ENCODE measurements around the gene PPP1R9B. TPM values are rescaled to one million over a fixed set of nuclear protein-coding genes. Genes with fewer than 3 reads are reported as not detected.

Gene PPP1R9B
- total RNA-seq, 1 experiment from 2014 or later, result 40.6 TPM

DNA sequence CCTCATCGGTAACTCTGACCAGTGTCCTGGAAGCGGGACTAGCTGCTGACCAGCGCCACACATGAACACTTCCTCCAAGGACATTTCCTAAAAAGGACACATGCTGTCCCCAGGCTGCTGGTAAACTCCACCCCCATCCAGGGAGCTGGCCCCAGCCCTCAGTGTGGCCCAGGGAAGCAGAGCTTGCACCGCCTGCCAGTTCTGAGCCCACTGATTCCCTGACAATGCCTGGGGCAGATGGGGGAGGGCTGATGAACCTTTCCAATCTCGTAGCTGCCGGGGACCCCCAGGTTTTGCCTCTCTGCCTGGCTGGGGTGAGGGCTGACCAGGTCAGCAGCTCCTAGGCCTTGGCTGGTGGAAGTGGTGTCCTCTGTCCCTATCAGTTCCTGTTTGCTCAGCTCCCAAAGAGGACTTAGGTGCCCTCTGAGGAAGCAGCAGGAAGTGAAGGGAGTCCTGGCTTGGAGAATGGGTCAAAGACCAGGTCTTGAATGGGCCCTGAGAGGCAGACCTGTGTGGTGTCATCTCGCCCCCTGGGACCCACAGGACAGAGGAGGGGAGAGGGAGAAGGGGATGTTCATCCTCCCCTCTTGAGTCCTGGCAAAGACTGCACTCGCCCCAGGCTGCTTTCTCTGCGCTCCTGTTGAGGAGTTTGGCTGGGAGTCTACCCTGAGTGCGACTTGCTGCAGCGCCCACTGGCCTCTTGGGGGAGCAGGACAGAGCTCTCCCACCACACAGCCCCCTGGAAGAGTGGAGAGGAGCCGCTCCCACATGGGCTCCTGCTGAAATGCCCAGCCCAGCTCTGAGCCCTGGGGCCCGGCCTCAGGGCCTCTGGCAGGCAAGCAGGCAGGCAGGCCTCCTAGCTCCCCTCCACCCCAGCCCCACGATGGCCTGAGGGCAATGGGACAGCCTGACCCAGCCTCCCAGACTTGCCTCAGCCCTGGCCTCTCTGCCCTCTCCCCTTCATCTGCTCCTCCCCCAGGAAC, 38.5 kb downstream of the PPP1R9B start:
- DNase-seq (ENCODE audit: extremely low read depth, low read depth), result no peak

DNA sequence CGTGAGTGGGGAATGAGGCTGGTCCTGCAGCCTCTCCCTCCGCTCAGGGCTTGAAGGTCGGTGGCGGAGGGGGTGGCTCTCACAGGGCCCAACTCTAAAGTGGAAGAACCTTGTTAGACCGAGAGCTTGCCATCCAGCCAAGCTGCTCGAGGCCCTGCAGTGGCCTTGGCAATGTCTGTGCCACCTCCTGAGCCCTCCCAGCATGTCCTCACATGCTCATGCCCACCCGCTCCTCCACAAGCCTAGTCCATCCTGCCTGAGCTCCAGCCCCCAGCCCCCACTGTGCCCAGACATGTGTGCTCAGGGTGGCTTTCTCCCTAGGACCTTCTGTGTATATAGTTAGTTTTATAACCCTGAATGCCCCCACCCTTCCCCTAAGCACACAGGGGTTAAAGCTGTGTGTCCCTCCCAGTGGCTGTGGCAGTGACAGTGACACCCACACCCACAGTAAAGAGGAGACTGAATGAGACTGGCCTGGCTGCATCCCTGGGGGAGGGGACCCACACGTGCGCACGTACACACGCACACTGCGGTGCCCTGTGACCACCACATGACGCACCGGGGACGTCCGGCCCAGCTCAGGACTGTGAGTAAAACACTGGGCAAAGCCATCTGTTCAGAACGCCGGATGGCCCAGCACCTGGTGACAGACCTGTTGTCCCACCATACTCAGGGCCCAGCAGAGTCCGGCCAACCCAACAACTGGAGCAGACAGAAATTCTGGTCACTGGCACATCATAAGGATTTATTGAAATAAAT, 39.7 kb downstream of the PPP1R9B start:
- DNase-seq (ENCODE audit: extremely low read depth, low read depth), result no peak

DNA sequence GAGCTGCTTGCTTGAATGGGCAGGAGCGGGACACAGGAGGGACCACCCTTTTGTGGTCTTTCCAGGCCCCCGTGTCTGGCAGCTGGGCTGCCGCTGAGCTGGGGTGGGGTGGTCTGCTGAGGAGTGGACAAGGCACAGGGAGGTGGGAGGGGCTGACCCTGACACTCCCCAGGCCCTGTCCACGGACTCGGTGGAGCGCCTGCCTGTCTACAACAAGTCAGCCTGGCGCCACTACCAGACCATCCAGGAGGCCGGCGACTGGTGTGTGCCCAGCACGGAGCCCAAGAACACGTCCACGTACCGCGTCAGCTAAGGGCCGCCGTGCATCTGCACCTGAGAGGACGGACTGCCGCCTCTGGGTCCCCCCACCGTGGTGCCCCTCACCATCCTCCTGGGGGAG, 40.7 kb downstream of the PPP1R9B start:
- DNase-seq (ENCODE audit: extremely low read depth, low read depth), result no peak

DNA sequence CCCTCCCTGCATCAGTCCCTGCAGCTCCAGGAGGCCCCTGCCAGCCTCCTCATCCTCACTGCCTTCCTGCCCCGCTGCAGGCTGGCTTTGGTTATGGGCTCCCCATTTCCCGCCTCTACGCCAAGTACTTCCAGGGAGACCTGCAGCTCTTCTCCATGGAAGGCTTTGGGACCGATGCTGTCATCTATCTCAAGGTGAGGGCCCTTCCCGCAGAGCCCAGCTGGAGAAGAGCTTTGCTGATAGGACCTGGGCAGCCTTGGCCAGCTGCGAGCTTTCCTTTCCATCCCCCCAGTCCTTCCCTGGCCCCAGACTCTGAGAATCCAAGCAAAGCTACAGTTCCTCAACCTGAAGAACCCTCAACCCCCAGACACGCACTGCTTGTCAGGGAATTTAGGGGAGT, 41.3 kb downstream of the PPP1R9B start:
- no peak for DNase-seq (ENCODE audit: extremely low read depth, low read depth)

- no peak for DNase-seq (ENCODE audit: extremely low read depth, low read depth)
Measured at GRCh38 chr17:50108556-50108955, 41.9 kb downstream of the PPP1R9B start.

DNA sequence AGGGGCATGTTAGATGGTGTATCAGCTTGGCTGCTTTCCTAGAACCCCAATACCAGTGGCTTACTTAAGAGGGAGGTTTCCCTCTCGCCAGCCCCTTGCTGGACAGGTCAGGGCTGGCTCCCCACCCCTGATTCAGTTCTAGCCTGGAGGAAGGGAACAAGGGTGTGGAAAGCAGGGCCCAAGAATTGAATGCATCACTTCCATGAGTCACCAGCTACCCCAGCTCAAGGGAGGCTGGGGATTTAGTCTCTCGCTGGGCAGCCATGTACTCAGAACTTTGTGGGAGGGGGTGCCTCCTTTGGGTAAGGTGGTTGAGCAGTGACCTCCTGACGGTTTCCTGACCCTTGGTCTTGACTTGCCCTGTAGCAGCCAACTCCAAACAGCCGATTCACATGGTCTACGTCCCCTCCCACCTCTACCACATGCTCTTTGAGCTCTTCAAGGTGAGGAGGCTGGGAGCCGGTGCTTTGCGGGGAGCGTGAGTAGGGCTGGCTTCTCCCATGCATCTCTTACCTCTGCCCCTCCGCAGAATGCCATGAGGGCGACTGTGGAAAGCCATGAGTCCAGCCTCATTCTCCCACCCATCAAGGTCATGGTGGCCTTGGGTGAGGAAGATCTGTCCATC, 42.6 kb downstream of the PPP1R9B start:
- DNase-seq (ENCODE audit: extremely low read depth, low read depth), result no peak

DNA sequence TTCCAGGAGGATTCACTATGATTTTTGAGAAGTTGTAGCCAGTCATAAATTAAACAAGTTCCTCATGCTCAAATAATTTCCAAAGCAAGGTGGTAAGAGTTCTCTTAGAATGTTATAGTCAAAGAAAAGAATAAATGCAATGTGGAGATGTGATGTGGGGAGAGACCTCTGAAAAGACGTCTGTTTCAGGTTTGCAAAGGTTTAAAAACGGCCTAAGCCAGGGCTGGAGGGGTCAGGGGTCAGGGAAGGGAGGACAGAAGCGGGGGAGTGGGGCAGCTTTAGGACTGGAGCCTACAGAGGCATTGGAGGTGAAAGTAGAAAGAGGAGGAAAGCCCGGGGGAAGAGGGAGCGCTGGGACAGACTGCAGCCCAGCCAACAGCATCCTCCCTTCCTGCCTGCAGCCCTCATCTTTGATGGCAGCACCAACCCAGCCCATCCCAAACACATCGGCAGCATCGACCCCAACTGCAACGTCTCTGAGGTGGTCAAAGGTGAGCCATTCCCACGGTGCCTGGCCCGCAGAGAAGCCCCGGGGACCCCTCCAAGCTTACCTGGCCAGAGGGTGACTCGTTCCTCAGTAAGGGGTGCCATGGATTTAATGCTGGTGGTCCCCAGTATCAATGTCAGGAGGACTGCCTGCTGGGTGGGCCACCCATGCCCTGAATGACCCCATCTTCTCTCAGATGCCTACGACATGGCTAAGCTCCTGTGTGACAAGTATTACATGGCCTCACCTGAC, 43.9 kb downstream of the PPP1R9B start:
- DNase-seq (ENCODE audit: extremely low read depth, low read depth), result no peak

DNA sequence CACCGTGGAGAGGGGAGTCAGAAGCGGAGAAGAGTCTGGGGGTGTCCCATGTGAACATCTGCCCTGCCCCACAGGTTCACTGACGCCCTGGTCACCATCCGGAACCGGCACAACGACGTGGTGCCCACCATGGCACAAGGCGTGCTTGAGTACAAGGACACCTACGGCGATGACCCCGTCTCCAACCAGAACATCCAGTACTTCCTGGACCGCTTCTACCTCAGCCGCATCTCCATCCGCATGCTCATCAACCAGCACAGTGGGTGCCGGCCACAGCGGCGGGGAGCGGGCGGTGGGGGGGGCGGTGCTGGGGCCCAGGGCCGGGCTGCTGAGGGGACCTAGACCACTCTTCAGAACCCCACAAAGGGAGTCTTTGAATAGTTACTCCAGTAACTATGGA, 44.7 kb downstream of the PPP1R9B start:
- no peak for DNase-seq (ENCODE audit: extremely low read depth, low read depth)

DNA sequence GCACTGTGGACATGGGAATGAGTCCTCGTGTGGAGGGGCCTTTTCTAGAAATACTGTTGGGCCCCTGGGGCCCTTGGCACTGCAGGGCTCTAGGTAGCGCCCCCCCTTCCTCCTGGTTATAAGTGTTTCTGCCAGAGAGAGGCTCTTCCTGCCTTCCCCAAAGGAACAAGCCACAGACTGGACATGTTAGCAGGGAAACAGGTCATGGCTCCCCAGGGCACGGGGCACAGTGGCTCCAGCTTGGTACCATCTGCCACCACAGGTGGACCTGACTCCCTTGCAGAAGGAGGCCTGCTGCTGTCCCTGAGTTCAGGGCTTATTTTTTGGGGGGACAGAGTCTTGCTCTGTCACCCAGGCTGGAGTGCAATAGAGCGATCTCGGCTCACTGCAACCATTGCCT, 46.5 kb downstream of the PPP1R9B start:
- no peak for DNase-seq (ENCODE audit: extremely low read depth, low read depth)

GRCh38 chr17:50103252-50103651, 47.2 kb downstream of the PPP1R9B start:
- no peak for DNase-seq (ENCODE audit: extremely low read depth, low read depth)

DNA sequence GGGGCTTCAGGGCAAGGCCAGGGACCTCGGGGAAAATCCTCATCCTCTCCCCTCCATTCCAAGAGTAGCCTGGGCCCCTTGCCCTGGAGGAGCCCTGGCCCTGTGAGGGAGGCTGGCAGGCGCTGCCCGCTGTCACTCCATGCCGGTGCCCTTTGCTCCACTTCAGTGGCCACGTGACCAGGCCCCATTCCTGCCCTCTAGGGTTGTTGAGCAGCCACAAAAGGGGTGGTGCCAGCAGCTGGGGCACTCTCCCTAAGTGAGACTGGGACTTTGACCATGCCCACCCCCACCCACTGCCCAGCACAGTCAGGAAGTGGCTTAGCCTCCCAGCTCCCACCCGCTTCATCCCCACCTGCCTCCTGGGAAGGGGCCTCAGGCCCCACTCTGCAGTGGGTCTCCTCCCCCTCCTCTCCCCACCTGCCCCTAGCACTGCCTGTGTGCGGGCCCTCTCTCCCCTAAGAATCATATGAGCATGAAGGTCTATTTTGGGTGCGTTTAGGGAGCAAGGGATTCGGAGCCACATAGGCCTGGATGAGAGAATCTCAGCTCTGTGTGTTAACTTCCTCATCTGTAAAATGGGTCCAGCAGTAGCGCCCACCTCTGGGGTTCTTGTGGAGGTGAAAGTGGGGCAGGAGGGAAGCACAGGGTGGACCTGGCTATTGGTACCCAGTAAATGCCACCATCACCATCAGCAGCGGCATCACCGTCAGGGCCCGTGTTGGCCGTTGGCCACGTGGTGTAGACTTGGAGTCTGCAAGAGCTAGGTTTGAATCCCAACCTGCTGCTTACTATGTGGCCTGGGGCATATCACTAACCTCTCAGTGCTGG, 48.1 kb downstream of the PPP1R9B start:
- DNase-seq (ENCODE audit: extremely low read depth, low read depth), result no peak

DNA sequence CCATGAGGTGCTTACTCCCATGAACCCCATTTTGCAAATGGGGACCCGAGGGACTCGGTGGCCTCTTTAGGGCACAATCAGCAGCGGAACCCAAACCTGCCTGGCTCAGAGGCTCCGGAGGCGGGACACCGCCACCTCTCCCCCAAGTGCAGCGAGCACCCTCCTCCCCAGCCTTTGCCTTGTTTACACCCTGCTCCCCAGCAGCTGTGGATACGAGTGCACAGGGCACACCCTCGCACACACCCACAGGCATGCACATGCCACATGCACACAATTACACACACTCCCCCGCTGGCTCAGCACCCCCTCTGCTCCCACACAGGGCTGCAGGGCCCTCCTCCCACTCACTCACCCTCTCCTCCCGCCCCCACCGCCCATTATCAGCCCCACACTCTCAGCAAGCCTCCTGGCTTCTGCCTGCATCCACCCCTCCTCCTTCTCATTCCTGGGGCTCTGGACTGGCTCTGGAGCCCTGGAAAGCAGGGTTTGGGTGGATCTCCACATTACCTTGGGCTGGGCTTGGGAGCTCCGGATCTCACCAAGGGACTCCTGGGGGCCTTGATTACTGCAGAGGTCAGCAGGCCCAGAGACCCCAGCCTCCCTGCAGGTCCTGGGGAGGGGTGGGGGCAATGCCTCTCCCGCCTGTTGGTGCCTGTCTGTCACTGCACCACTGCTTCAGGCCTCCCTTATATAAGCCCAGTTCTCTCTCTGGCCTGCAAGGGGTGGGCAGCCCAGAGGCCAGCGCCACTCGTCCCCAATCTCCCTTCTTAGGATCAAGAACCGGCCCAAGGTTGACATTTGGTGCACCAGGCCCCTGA, 48.9 kb downstream of the PPP1R9B start:
- DNase-seq (ENCODE audit: extremely low read depth, low read depth), result no peak

- no peak for DNase-seq (ENCODE audit: extremely low read depth, low read depth)
Measured at GRCh38 chr17:50100921-50101345, 49.5 kb downstream of the PPP1R9B start.

- no peak for DNase-seq (ENCODE audit: extremely low read depth, low read depth)
Measured at GRCh38 chr17:50100480-50100883, 50.0 kb downstream of the PPP1R9B start.

DNA sequence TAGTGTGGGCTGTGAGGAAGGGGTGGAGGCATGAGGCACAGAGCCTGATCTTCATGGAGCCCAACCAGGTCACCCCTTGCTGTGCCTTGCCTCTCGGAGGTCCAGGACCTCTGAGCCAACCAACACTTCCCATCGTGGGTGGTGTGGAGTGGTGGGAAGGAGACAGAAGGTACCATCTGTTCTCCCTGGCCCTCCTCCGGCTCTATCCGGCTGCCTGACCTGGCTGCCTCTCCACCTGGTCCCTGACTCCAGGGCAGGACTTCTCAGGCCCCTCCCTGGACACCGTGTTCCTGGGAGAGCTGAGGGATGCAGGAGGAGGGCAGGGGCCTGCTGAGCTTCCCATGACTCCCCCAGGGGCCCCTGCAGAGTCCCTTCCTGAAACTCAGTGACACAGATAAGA, 51.5 kb downstream of the PPP1R9B start:
- DNase-seq (ENCODE audit: extremely low read depth, low read depth), result no peak

- DNase-seq (ENCODE audit: extremely low read depth, low read depth), result no peak
Measured at GRCh38 chr17:50098583-50098982, 51.9 kb downstream of the PPP1R9B start.

GRCh38 chr17:50097926-50098325, 52.6 kb downstream of the PPP1R9B start:
- DNase-seq (ENCODE audit: extremely low read depth, low read depth), result no peak

DNA sequence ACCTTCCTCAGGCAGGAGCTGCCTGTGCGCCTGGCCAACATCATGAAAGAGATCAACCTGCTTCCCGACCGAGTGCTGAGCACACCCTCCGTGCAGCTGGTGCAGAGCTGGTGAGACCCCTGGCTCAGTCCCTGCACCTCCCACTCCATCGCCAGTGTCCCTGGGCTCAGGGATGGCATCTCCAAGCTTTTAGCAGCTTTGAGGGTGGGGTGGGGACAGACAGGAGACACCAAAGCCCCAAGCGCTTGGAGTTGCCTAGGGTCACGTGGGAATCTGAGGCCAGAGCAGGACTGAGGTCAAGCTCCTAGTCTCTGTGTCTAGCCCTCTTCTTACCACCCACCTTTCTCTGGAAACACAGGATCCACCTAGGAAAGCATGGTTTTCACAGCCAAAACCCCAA, 53.0 kb downstream of the PPP1R9B start:
- no peak for DNase-seq (ENCODE audit: extremely low read depth, low read depth)

DNA sequence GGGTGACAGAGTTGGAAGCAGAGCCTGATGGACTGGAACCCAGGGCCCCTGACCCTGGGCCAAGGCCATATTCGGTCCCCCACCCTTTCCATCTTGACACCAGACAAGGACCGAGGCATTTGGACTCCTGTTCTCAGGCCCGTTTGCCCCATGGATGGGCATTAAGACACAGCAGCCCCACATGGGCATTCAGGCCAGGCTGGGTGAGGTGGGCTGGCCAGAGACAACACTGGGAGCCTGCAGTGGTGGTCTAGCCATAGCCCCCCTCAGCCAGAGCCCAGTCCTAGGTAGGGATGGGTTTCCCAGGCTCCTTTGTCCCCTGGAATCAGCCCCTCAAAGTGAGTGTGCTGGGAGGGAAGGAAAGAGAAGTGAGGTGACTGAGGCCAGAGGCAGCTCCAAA, 53.7 kb downstream of the PPP1R9B start:
- no peak for DNase-seq (ENCODE audit: extremely low read depth, low read depth)
